Calu3 (cell line): ENCODE results near the gene LAMA2. TPM values are rescaled to one million over a fixed set of nuclear protein-coding genes. Genes with fewer than 3 reads are reported as not detected.

Source experiments
- BruUV-seq: library from RNA; stranded (reverse); fragments of 400-500 nt; replicated peaks from 2 replicates; lab custom pipeline; 2021; lab: Mats Ljungman, UMichigan
- CTCF ChIA-PET: fragments of 300-600 bp; sonication (Branson Sonifier 250); formaldehyde crosslinking; loops from one replicate; lab custom pipeline; 2022; ENCODE audit warnings: antibody characterized with exemption; lab: Charles Lee
- DNase-seq: peaks from one replicate; pipeline ENCODE4 v3.0.0; 2022
- H3K27ac Mint-ChIP-seq: one replicate; pipeline ENCODE4 v1.8.0; 2022; ENCODE audit warnings: mixed read lengths; ENCODE audit not compliant: unreplicated experiment
- H3K27me3 Mint-ChIP-seq: one replicate; pipeline ENCODE4 v1.8.0; 2022; ENCODE audit warnings: mixed read lengths; ENCODE audit not compliant: unreplicated experiment
- H3K36me3 Mint-ChIP-seq: one replicate; pipeline ENCODE4 v1.8.0; 2022; ENCODE audit warnings: mild to moderate bottlenecking, moderate library complexity, mixed read lengths; ENCODE audit not compliant: insufficient read depth, unreplicated experiment
- H3K4me1 Mint-ChIP-seq: one replicate; pipeline ENCODE4 v1.8.0; 2022; ENCODE audit warnings: mild to moderate bottlenecking, low read depth, mixed read lengths; ENCODE audit not compliant: unreplicated experiment
- H3K4me3 Mint-ChIP-seq: one replicate; pipeline ENCODE4 v1.8.0; 2022; ENCODE audit warnings: mild to moderate bottlenecking, low read depth, moderate library complexity, mixed read lengths; ENCODE audit not compliant: unreplicated experiment
- H3K9me3 Mint-ChIP-seq: one replicate; pipeline ENCODE4 v1.8.0; 2022; ENCODE audit warnings: low read depth, mixed read lengths; ENCODE audit not compliant: unreplicated experiment
- CTCF ChIP-seq: fragments of 200-600 bp; IDR thresholded peaks from one replicate; pipeline ENCODE4 v1.8.0; 2022; ENCODE audit warnings: antibody characterized with exemption; ENCODE audit not compliant: unreplicated experiment
- intact Hi-C: fragments of 100-400 bp; cut with micrococcal nuclease; formaldehyde crosslinking; loops from one replicate; pipeline ENCODE4 v1.10.0; 2022; ENCODE audit not compliant: unreplicated experiment
- total RNA-seq: library from RNA; stranded (reverse); gene quantifications from 2 replicates; pipeline ENCODE4 v1.2.3, GENCODE V29; 2022

LAMA2 gene
- total RNA-seq, 1 experiment from 2014 or later = 0.80 TPM

- Mint-ChIP-seq H3K36me3 (no peaks in the 10 kb centered on the region), H3K27ac (no peak overlapping the region), H3K27me3 (no peaks in the 10 kb centered on the region), H3K9me3 (no peaks in the 10 kb centered on the region), H3K4me3 (no peak overlapping the region), H3K4me1 (no peaks in the 10 kb centered on the region)
- no peak for TF ChIP-seq CTCF
- intact Hi-C loops = no loop called here
- CTCF ChIA-PET = no interaction called here
- no peak for DNase-seq
- no TSS peak for BruUV-seq
Observed at GRCh38 chr6:129188795-129189194, 305.9 kb downstream of the LAMA2 start.

DNA sequence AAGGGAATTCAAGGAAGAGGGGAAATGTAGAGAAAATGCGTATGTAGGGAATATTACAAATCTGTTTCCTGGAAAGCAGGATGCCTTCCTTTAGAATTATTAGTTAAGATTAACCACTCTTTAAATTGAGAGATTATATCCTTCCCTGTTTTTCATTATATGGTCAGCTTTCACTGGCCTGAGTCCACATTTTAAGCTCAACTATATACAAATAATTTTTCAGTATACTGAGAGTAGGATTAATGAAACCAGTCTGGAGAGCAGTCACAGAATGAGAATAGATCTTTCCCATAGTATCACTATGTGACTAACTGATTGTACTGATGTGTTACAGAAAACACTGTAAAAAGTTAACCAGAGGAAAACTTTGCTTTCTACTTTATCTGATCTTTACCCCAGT, 306.3 kb downstream of the LAMA2 start:
- intact Hi-C loops = no loop called here
- no peak for DNase-seq
- Mint-ChIP-seq H3K27me3 (no peaks in the 10 kb centered on the region), H3K27ac (no peak overlapping the region), H3K9me3 (no peaks in the 10 kb centered on the region), H3K4me1 (no peaks in the 10 kb centered on the region), H3K4me3 (no peak overlapping the region), H3K36me3 (no peaks in the 10 kb centered on the region)
- CTCF ChIA-PET = no interaction called here
- no peak for TF ChIP-seq CTCF
- no TSS peak for BruUV-seq

- CTCF ChIA-PET = no interaction called here
- no peaks in the 10 kb centered on the region for H3K27me3 Mint-ChIP-seq
- BruUV-seq = no TSS peak
- H3K9me3 Mint-ChIP-seq = no peaks in the 10 kb centered on the region
- intact Hi-C loops = no loop called here
- TF ChIP-seq CTCF = no peak
- H3K4me3 Mint-ChIP-seq = no peak overlapping the region
- no peaks in the 10 kb centered on the region for H3K36me3 Mint-ChIP-seq
- H3K4me1 Mint-ChIP-seq = no peaks in the 10 kb centered on the region
- DNase-seq = no peak
- no peak overlapping the region for H3K27ac Mint-ChIP-seq
Observed at GRCh38 chr6:129191235-129191634, 308.3 kb downstream of the LAMA2 start.

DNA sequence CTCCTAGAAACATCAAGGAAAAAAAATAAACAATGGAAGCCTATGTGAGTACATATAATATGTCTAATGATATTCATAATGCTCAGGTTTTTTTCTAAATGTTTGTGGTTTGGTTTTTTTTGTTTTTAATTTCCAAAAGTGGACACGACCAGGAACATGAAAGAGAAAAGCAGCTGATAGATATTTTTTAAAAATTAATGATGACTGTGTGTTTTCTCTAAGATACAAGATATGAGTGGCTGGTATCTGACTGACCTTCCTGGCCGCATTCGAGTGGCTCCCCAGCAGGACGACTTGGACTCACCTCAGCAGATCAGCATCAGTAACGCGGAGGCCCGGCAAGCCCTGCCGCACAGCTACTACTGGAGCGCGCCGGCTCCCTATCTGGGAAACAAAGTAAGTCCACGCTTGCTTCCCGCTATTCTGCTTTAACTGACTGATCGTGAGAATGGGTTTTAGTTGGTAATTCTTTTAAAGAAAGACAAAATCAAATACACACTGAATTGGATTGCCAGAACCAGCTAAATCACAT, 309.6 kb downstream of the LAMA2 start:
- H3K9me3 Mint-ChIP-seq = no peaks in the 10 kb centered on the region
- H3K27ac Mint-ChIP-seq = no peak overlapping the region
- CTCF ChIA-PET = no interaction called here
- H3K4me1 Mint-ChIP-seq = no peaks in the 10 kb centered on the region
- no peak overlapping the region for H3K4me3 Mint-ChIP-seq
- TF ChIP-seq CTCF = no peak
- H3K27me3 Mint-ChIP-seq = no peaks in the 10 kb centered on the region
- no TSS peak for BruUV-seq
- no peaks in the 10 kb centered on the region for H3K36me3 Mint-ChIP-seq
- intact Hi-C loops = no loop called here
- DNase-seq = no peak
